ENCODE results near the gene ADAMTS2. TPM values are rescaled to one million over a fixed set of nuclear protein-coding genes. Genes with fewer than 3 reads are reported as not detected.

Gene ADAMTS2
- total and polyA plus RNA-seq, 2 of the 8 experiments (the other 6 are each of a cell fraction or from before 2014, with no cell fraction given): 6.6 to 7.3 TPM

DNA sequence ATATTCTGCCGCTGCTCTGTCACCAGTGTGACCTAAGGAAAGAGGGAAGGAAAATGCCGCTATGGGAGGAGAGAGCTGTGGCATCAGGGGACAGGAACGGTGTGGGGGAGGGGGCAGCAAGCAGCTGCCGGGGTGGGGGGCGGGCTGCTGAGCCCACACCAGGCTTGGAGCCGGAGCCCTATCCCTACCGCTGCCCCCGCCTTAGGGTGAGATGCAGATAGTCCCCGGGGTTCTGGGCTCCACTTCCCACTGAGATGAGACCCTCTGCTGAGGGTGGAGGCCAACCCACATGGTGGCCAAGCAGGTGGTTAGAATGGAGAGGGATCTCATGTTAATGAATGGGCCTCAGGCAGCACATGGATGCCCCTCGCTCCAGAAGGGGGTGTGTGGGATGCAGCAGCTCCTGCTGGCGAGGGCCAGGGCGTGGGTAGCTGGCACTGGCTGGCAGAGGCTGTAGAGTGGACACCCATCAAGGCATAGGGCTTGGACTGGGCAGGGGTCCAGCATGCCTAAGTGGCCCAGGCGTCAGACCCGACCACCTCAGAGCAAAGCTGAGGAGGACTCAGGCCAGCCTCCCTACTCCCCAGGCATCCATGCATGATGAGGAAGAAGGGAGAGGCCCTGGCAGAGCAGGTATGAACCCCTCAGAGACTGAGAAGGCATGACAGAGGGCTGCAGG, 153.6 kb downstream of the ADAMTS2 start:
- peak overlapping the region; percentile 45; the same call in 1 of the 2 replicates for H2AK5ac ChIP-seq (ENCODE audit: low read depth, low read length)
- DNase-seq (ENCODE audit: low read depth in 1 of 2, low spot score in 2 of 2): no peak
- H2BK120ac ChIP-seq (replicated peaks; ENCODE audit: low read depth, low read length): no peak overlapping the region
- H3K18ac ChIP-seq (ENCODE audit: extremely low read depth, low read length): no peak overlapping the region
- H3K9ac ChIP-seq (replicated peaks in 1 of 4; ENCODE audit: extremely low read depth in 1 of 4, low read depth in 3 of 4, low read length in 3 of 4): no peak overlapping the region
- WGBS, 2 experiments (ENCODE audit: extremely low coverage in 1 of 2, insufficient coverage in 1 of 2, insufficient read length in 1 of 2, insufficient replicate concordance in 2 of 2, low coverage in 1 of 2, low lambda C conversion rate in 2 of 2, missing lambda C conversion rate in 1 of 2): 95% methylated on average over 9 of the region's 14 CpGs; no CpG with 5 or more reads in 1 of the 2 experiments
- H3K14ac ChIP-seq (ENCODE audit: insufficient read length): no peak overlapping the region
- ChIA-PET POLR2A (ENCODE audit: partially characterized antibody) (no interaction called here), CTCF (ENCODE audit: partially characterized antibody) (interaction anchor here (0.6 to 1.5 kb wide), 5 partner anchors 43 to 432 kb away, joined by 3 to 6 read pairs (median 3); partner anchors contain the start of gene HNRNPH1)
- no peak overlapping the region for H3K23ac ChIP-seq (ENCODE audit: insufficient read length)
- H4K8ac ChIP-seq (ENCODE audit: extremely low read depth, insufficient read depth, low read length): no peak overlapping the region
- H4K20me1 ChIP-seq (replicated peaks in 1 of 2; ENCODE audit: control insufficient read depth in 1 of 2, insufficient read depth in 2 of 2, low read length in 2 of 2): peaks cover 0 to 2% of the 10 kb centered on the region in 2 experiments
- no peak overlapping the region for H2BK20ac ChIP-seq (ENCODE audit: low read length)
- H4K91ac ChIP-seq (replicated peaks; ENCODE audit: insufficient read length, low read length): no peak overlapping the region
- peaks cover 8 to 33% (median 23%) of the 10 kb centered on the region in 4 experiments for H3K4me1 ChIP-seq (replicated peaks in 1 of 4; ENCODE audit: control insufficient read depth in 3 of 4, insufficient read depth in 4 of 4, low read length in 3 of 4)
- no peaks in the 10 kb centered on the region for H3K23me2 ChIP-seq (ENCODE audit: low read depth, low read length)
- H3K79me1 ChIP-seq (ENCODE audit: low read depth, low read length): no peaks in the 10 kb centered on the region
- no peak for TF ChIP-seq CHD2 (IDR thresholded peaks at IDR 0.05; ENCODE audit: low read length)
- no peak overlapping the region for H3K4me2 ChIP-seq (ENCODE audit: insufficient read depth in 1 of 2, low read depth in 2 of 2, low read length in 2 of 2)
- H2BK5ac ChIP-seq (ENCODE audit: low read depth, low read length): no peak overlapping the region
- no peak overlapping the region for H2AFZ ChIP-seq (ENCODE audit: low read length)
- H3K27me3 ChIP-seq (replicated peaks in 1 of 4; ENCODE audit: control insufficient read depth in 3 of 4, extremely low read depth in 1 of 4, insufficient read depth in 3 of 4, low read length in 3 of 4): no peaks in the 10 kb centered on the region
- H3K4me3 ChIP-seq (ENCODE audit: extremely low read depth in 1 of 4, insufficient read depth in 2 of 4, low read depth in 3 of 4, low read length in 4 of 4): no peak overlapping the region
- H4K5ac ChIP-seq (ENCODE audit: insufficient read length, low read depth, low read length): no peak overlapping the region
- no peak overlapping the region for H3K56ac ChIP-seq (replicated peaks; ENCODE audit: insufficient read length, low read depth, low read length)
- no peak overlapping the region for H3K27ac ChIP-seq (ENCODE audit: low read depth, low read length)
- H2BK15ac ChIP-seq (ENCODE audit: low read length): no peak overlapping the region
- no peaks in the 10 kb centered on the region for H3K36me3 ChIP-seq (ENCODE audit: control insufficient read depth in 2 of 4, insufficient read depth in 4 of 4, low read length in 3 of 4)
- no peak overlapping the region for H3K4ac ChIP-seq (replicated peaks; ENCODE audit: insufficient read length, low read depth, low read length)
- no peaks in the 10 kb centered on the region for H3K9me3 ChIP-seq (ENCODE audit: insufficient read depth in 2 of 2, low read depth in 1 of 2, low read length in 1 of 2)
- no peaks in the 10 kb centered on the region for H3K79me2 ChIP-seq (ENCODE audit: control insufficient read depth in 1 of 2, insufficient read depth in 2 of 2, low read length in 2 of 2)
- no peak for FAIRE-seq
- peak overlapping the region; percentile 60; the same call in 1 of the 2 replicates for H2BK12ac ChIP-seq (ENCODE audit: low read depth, low read length)
